Peyer's patch (tissue), 4 donors: Measurements from ENCODE around the gene IQCF2.

Experiments used
- CTCF ChIP-seq, 6 experiments: fragments of 450-650 bp in 4 of 6; fragments of 200-600 bp in 2 of 6; sonication (generic) in 1 of 6; IDR thresholded peaks; one replicate each; pipeline ENCODE4 v1.5.1; 2017 to 2019; ENCODE audit warnings: antibody characterized with exemption in 6 of 6, mild to moderate bottlenecking in 3 of 6, moderate library complexity in 1 of 6
- POLR2A ChIP-seq, 2 donors: fragments of 450-650 bp; IDR thresholded peaks; one replicate each; pipeline ENCODE4 v1.5.1; 2017; ENCODE audit warnings: antibody characterized with exemption in 2 of 2, mild to moderate bottlenecking in 2 of 2, moderate library complexity in 2 of 2

DNA sequence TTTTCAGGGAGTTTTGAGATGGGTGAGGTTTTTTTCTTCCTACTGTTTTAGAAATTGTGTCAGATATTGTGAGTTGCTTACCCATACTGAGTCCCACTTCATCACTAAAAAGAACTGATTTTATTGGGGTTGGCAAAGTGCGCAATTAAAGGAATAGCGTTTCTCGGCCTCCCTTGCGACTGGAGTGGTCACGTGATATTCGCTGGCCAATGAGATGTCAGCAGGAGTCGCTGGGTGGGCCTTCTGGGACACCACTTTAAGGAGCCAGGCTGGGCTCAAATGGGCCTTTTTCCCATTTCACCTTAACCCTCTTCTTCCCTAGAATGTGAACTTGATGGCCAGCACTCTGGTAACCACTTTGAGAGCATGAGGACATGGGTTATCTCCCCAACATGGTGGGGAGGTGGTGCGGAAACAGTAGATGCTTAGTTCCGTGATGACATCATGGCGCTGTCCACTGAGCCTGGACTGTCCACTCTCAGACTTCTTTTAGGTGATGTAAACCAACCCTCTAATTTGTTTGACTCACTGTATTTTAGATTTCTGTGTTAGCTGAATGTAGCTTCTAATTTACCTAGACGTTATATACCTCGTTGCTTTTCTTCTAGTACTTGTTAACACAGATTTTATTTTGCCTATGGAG is 27.2 kb downstream of the IQCF2 start:
- TF ChIP-seq POLR2A (IDR thresholded peaks at IDR 0.05) (no peak), CTCF (IDR thresholded peaks at IDR 0.05) (no peak)
